ENCODE results near the gene PIAS1.
A peak's percentile ranks its signal among the peaks of the same experiment; 100 is the strongest.
"Not testable (repeated sequence)": the region's sequence is repeated elsewhere in the genome, so short reads cannot be mapped to it uniquely, and the experiment has no call there.

The PIAS1 gene

DNA sequence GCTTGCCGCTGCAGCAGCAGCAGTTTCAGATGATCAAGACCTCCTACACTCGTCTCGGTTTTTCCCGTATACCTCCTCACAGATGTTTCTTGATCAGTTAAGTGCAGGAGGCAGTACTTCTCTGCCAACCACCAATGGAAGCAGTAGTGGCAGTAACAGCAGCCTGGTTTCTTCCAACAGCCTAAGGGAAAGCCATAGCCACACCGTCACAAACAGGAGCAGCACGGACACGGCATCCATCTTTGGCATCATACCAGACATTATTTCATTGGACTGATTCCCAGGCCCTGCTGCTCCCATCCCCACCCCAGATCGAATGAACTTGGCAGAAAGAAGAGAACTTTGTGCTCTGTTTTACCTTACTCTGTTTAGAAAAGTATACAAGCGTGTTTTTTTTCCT lies 133.4 kb downstream of the PIAS1 start:
- DNase-seq = peak; percentile 33

DNA sequence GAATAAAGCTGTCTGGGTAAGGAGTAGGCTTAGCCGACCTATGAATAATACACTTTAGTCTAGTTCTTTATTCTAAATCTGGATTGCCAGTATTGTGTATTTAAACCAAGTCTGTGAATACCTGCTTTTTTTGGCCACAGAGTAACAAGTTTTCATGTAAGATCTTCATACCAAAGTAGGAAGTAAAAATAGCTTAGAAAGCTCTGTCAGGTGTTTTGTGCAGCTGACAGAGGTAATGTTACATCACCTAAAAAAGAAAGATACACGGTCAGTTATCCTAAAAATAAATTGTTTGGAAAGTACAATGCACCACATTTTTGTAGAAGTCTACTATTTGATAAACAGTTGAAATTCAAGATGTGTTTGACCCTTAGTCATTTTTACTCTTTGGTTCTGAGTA lies 134.5 kb downstream of the PIAS1 start:
- DNase-seq = no peak

GRCh38 chr15:68190048-68190447 lies 135.9 kb downstream of the PIAS1 start:
- no peak for DNase-seq

GRCh38 chr15:68191555-68191954 lies 137.4 kb downstream of the PIAS1 start:
- no peak for DNase-seq

DNA sequence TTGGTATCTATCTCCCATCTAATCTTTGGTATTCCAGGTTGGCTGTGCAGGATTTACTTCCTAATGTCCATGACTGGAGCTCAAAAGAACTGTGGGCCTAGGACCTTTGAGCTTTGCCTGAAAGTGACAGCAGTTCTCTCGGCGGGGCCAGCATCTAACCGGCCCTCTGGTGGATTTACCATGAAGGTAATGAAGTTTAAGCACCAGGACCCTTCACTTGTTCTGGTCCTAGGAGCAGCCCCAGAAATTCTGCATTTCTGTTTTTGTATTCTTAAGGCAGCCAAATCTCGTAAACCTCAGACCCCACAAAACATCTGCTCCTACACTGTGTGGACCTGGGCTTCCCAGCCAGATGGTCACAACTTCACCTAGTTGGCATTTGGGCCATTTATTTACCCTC lies 138.0 kb downstream of the PIAS1 start:
- no peak for DNase-seq

DNA sequence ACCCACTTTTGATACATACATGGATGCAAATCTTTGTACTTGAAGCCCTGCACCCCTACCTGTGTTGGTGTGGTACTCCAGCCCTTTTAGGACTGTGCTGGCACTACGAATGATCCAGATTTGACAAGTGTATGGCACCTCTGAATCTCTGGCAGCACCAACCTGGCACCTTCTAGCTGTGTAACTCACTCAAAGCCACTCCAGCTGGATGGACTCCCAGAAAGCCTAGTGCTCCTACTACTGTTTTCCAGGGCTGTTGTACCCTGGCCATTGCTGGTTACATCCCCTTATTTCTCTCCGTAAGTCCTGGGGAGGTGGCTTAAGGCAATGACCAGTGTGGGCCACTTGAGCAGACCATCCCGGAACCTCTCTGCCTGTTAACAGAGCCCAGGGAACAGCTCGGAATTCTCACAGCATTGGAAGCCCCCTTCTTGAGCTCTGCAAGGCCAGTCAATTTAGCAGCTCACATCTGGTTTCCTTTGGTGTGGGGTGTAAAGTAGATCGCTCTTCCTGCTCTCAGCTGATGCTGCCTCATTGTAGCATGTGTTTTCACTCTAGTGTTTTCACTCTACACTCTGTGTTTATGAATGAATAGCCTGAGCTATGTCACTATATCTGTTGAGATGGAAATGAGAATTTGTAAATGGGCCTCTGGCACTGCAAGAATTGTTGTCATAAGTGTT lies 138.8 kb downstream of the PIAS1 start:
- no peak for DNase-seq

GRCh38 chr15:68195336-68196112 lies 141.4 kb downstream of the PIAS1 start:
- DNase-seq = no peak

- DNase-seq = no peak
These were observed 142.5 kb downstream of the PIAS1 start for GRCh38 chr15:68196445-68197169.

DNA sequence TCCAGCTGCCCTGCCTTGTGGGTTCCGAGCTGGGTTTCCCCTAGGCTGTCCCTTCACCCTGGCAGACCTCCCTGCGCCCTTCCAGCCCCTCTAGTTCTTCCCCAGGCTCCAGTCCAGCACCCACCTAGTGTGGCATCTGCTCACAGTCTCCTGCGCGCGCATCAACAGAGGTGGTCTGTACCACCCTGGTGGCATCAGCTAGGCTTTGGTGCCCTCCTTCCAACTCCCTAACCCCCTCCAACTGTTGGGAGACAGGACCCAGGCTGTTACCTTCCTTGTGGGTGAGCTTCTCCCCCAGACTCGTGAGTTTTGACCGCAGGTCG lies 143.0 kb downstream of the PIAS1 start:
- DNase-seq = no peak

DNA sequence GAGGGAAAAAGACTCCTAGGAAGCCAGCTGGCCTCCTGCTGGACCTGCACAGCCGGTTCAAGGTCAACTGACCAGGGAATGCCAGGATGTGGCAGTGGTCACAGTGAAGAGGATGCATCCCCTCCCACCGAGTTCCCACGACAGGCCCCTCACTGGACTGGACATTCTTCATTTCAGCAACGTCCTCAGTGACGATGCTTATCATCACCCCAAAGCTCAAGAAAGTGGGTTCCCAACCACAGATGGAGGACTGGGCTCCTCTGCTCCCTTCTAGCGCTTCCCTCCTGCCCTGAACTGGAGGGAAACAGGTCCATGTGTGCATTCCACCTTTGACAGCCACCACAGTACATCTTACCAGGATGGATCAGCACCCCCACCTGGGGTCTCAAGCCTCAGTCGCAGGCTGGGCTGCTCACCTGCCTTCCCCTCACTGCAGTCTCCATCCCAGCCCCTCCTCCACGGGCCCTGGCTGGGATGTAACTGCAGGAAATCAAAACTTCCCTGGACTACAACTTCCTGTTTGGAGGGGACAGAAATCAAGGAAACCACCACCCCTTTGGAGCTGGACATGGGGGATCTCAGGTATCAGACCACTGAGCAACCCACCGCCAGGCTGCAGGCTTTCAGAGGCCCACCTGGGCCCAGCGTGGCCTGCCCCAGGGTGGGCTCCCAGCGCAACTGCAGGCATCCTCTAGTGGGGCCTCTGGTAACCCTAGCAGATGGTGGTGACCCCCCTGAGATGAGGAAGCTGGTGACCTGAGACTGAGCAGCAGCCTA lies 143.7 kb downstream of the PIAS1 start:
- no peak for DNase-seq

DNA sequence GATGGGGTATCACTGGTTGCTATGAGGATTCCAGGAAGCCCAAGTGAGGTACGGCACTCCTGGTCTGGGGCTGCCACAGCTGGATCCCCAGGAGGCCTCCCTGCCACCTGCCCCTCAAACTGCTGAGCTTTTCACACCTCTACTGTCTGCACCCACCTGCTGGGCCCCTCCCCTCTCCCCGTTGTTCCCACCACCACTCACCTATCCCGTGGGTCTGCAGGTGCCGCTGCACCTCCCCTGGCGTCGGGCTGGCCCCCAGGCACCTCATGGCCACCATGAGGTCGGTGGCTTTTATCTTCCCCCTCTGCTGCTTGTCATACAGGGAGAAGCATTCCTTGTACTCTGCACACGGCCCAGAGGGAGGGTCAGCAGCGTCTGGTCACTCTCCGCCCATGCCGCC lies 145.2 kb downstream of the PIAS1 start:
- no peak for DNase-seq

DNA sequence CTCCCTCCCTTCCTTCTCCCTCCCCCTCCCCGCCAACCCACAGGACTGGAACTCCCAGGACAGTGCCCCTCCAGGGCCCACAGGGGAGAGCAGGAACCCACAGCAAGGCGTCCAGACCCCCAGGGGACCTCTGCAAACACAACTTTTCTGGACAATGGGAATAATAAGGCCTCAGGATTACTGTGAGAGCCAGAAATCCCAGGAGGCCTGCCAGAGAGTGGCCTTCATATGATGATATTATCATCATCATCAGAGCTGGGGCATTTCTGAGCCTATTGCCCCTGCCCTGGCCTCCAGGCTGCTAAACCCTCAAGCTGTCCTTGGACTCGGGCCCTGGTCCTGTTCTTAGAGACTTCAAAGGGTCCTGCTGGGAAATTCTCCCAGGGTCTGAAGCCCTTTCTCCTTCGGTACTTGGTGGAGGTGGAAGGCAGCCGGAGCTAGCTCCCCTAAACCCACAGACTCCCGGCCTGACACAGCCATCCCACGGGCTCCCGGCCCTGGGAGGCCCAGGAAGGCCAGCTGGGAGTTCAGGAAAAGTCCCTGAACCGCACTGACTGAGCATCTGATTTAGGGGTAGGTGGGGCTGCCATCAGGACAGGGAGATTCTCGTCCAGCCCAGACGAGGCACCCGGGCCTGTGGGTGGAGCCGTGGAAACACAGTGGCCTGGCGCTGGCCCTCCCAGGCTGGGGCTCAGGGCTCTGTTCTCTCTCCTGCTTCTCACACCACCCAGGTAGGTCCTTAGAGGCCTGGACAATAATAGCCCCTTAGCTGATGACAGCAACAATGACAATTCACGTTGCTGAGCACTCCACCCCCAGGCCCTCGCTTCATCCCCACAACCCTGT lies 146.1 kb downstream of the PIAS1 start:
- no peak for DNase-seq

DNA sequence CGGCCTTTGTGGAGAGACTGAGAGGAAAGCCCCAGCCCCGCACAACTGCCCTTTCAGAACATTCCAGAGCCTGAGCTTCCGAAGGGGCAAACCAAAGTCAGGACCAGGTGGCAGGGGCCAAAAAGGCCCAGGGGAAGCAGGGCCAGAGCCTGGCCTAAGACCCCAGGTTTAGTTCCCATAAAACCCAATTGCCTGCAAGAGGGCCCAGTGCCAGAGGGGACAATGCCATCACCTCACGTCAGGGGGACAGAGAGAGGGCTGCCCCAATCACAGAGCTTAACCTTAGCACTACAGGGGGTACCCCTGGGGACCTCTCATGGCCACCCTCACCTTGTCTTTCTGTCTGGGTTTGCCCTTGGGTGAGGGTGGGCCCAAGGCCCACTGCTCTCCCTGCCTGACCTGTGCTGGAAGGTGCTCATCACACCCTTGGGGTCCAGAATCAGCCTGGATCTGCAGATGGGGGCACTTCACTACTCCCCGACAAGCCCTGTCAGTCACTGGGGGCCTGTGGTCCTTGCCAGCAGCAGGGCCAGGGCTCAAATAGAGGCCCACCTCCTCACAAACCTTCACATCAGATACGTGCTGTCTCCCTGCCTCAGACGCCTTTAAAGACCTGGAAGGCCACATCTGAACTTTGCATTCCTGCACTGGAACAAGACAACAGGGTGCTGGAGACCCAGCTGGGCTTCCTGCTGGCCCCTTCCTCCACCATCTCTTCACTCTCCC lies 147.2 kb downstream of the PIAS1 start:
- no peak for DNase-seq

DNA sequence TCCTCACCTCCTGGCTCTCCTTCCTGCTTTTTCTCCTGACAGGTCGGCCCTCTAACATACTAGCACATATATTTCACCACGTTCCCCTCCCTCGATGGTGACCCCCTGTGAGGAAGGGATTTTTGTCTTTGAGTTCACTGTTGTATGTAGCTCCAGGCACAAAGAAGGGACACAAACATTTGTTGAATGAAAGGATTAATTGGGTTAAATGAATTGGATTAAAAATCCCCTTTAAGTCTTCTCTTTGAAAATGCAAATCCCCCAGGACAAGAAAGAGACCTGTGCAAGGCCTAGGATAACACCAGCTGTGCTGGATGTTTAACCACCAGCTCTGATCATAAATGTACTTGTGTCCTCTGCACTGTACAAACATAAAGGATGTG lies 147.8 kb downstream of the PIAS1 start:
- no peak for DNase-seq

- DNase-seq = not testable (repeated sequence)
These were observed 148.9 kb downstream of the PIAS1 start for GRCh38 chr15:68202994-68203393.

GRCh38 chr15:68203486-68203885 lies 149.4 kb downstream of the PIAS1 start:
- no peak for DNase-seq

DNA sequence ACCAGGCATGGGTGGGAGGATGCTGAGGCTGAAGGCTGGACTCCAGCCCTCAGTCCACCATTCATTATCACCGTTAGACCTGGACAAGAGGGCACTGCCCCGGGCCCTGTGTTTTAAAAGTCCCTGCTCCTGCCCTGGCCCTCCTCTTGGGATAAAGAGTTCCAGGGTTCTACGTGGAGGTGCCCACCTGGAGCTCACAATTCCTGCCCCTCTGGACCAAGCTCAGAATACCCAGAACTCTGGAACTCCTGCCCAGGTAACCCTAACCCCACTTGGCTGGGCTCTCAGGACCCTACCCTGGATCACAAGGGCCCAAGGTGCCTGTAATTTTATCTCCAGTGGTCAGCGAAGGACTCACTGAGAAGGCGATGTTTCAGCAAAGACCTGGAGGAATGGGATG lies 149.8 kb downstream of the PIAS1 start:
- DNase-seq = no peak

DNA sequence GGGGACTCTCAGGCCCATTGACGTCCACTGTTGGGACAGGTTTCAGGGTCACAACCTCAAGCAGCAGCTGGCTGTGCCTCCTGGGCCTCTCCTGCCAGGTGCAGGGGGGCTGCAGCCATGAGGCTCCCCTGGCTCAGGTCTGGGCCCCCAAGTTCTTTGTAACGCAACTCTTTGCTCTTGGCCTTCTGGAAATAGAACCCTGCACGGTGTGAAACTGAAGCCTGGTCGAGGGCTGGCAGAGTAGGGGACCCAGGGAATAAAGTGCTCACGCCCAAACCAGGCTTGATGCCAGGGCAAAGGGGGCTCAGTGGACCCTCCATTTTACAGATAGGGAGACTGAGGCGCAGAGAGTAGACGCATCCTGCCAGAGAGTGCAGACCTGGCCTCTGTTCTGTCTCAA lies 150.2 kb downstream of the PIAS1 start:
- no peak for DNase-seq

GRCh38 chr15:68204776-68205557 lies 150.9 kb downstream of the PIAS1 start, which contains the start of gene CALML4:
Gene CALML4 (minus strand): TSS chr15:68205332. CDS start chr15:68205247, 85 bp downstream.
- peak; percentile 11 for DNase-seq

DNA sequence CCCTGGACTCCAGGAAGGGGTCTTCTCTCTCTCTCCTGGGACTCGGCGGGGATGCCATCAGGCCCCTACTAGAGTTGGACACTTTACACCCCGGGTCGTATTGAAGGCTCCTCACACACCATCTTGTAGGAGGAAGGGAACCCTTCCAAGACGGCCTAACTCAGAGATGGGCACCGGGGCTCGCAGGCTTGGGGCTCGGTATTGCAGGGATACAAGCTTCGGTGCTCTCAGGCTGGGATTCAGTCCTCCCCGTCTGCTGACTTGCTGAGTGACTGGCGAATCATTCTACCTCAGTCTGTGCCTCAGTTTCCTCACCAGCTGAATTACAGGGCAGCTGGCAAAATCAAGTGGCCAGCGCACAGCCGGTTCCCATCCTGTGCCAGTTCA lies 151.4 kb downstream of the PIAS1 start:
- DNase-seq = no peak

All from NCI-H1092 (cell line).